ENCODE measurements around the gene NBEAL1.
"Not testable (repeated sequence)": the region's sequence is repeated elsewhere in the genome, so short reads cannot be mapped to it uniquely, and the experiment has no call there.

NBEAL1 gene

GRCh38 chr2:203014456-203015199 is at the start of gene NBEAL1:
Gene NBEAL1, plus strand, starts transcription at chr2:203014875. Its CDS starts 1,510 bp downstream, at chr2:203016385.
- DNase-seq (ENCODE audit: low read depth in 2 of 2) = peak; percentile 96 to 98

- peak in 1 of 2 donors; percentile 4 for DNase-seq (ENCODE audit: low read depth in 2 of 2)
Observed at GRCh38 chr2:202965810-202966460, 48.7 kb upstream of the NBEAL1 start.

- DNase-seq (ENCODE audit: low read depth in 2 of 2) = not testable (repeated sequence)
Observed at GRCh38 chr2:202969404-202969803, 45.3 kb upstream of the NBEAL1 start.

GRCh38 chr2:202976809-202977208 is 37.9 kb upstream of the NBEAL1 start:
- DNase-seq (ENCODE audit: low read depth in 2 of 2) = no peak

GRCh38 chr2:202982779-202983491 is 31.7 kb upstream of the NBEAL1 start:
- DNase-seq (ENCODE audit: low read depth in 2 of 2) = no peak

- DNase-seq (ENCODE audit: low read depth in 2 of 2) = no peak
Observed at GRCh38 chr2:202989749-202990148, 24.9 kb upstream of the NBEAL1 start.

GRCh38 chr2:202990501-202990900 is 24.2 kb upstream of the NBEAL1 start:
- no peak for DNase-seq (ENCODE audit: low read depth in 2 of 2)

GRCh38 chr2:202997113-202997512 is 17.6 kb upstream of the NBEAL1 start:
- not testable (repeated sequence) for DNase-seq (ENCODE audit: low read depth in 2 of 2)

- no peak for DNase-seq (ENCODE audit: low read depth in 2 of 2)
Observed at GRCh38 chr2:203002054-203002821, 12.4 kb upstream of the NBEAL1 start.

- DNase-seq (ENCODE audit: low read depth in 2 of 2) = no peak
Observed at GRCh38 chr2:203003716-203004115, 11.0 kb upstream of the NBEAL1 start.

GRCh38 chr2:203016716-203017115 is 2.0 kb downstream of the NBEAL1 start:
- DNase-seq (ENCODE audit: low read depth in 2 of 2) = no peak

- no peak for DNase-seq (ENCODE audit: low read depth in 2 of 2)
Observed at GRCh38 chr2:203018181-203018580, 3.5 kb downstream of the NBEAL1 start.

- DNase-seq (ENCODE audit: low read depth in 2 of 2) = no peak
Observed at GRCh38 chr2:203019142-203019541, 4.5 kb downstream of the NBEAL1 start.

GRCh38 chr2:203021991-203022390 is 7.3 kb downstream of the NBEAL1 start:
- no peak for DNase-seq (ENCODE audit: low read depth in 2 of 2)

GRCh38 chr2:203022751-203023150 is 8.1 kb downstream of the NBEAL1 start:
- no peak for DNase-seq (ENCODE audit: low read depth in 2 of 2)

GRCh38 chr2:203025592-203025991 is 10.9 kb downstream of the NBEAL1 start:
- DNase-seq (ENCODE audit: low read depth in 2 of 2) = no peak

GRCh38 chr2:203030545-203030944 is 15.9 kb downstream of the NBEAL1 start:
- no peak for DNase-seq (ENCODE audit: low read depth in 2 of 2)

GRCh38 chr2:203030991-203031390 is 16.3 kb downstream of the NBEAL1 start:
- no peak for DNase-seq (ENCODE audit: low read depth in 2 of 2)

- DNase-seq (ENCODE audit: low read depth in 2 of 2) = no peak
Observed at GRCh38 chr2:203033395-203033794, 18.7 kb downstream of the NBEAL1 start.

GRCh38 chr2:203035879-203036470 is 21.3 kb downstream of the NBEAL1 start:
- no peak for DNase-seq (ENCODE audit: low read depth in 2 of 2)

GRCh38 chr2:203037026-203037425 is 22.4 kb downstream of the NBEAL1 start:
- no peak for DNase-seq (ENCODE audit: low read depth in 2 of 2)
